HL-60 (cell line): Measurements from ENCODE around the gene GRID2.

Experiments used
- DNase-seq, 2 experiments: peaks; one replicate each; pipeline ENCODE4 v3.0.0-alpha.2; 2010 to 2020; ENCODE audit warnings: low read depth in 1 of 2, low spot score in 1 of 2
- H3K27ac ChIP-seq: fragments of 250-450 bp; sonication (Bioruptor Pico); replicated peaks from 2 replicates; pipeline ENCODE4 v1.5.1; 2020; ENCODE audit warnings: mild to moderate bottlenecking, moderate library complexity
- H3K27me3 ChIP-seq: fragments of 250-450 bp; sonication (Bioruptor Pico); 2 replicates; pipeline ENCODE4 v1.5.1; 2021; ENCODE audit warnings: mild to moderate bottlenecking, moderate library complexity; ENCODE audit not compliant: insufficient read depth, poor library complexity, severe bottlenecking
- H3K4me3 ChIP-seq: replicated peaks from 2 replicates; pipeline ENCODE4 v1.5.1; 2011; ENCODE audit warnings: mild to moderate bottlenecking, control low read depth, low read length; ENCODE audit not compliant: insufficient read depth
- CTCF ChIP-seq: IDR thresholded peaks from one replicate; pipeline ENCODE4 v1.5.1; 2011; ENCODE audit warnings: low read length, control low read depth, inconsistent platforms; ENCODE audit not compliant: insufficient read depth
- GABPA ChIP-seq: IDR thresholded peaks from 2 replicates; pipeline ENCODE4 v1.6.1; 2012; ENCODE audit warnings: low read depth
- POLR2AphosphoS5 ChIP-seq: IDR thresholded peaks from 2 replicates; pipeline ENCODE4 v1.6.1; 2012; ENCODE audit warnings: low read depth
- REST ChIP-seq: IDR thresholded peaks from 2 replicates; pipeline ENCODE4 v1.6.1; 2012; ENCODE audit warnings: low read depth; ENCODE audit not compliant: insufficient replicate concordance
- SPI1 ChIP-seq: IDR thresholded peaks from 2 replicates; pipeline ENCODE4 v1.6.1; 2012; ENCODE audit warnings: low read depth, mild to moderate bottlenecking, borderline replicate concordance

The GRID2 gene

GRCh38 chr4:93267747-93268146, 964.0 kb downstream of the GRID2 start:
- DNase-seq = no peak
- Histone ChIP-seq H3K27me3 (no peaks in the 10 kb centered on the region), H3K4me3 (no peak overlapping the region), H3K27ac (no peak overlapping the region)
- TF ChIP-seq POLR2AphosphoS5 (no peak), SPI1 (no peak), REST (no peak), GABPA (no peak), CTCF (no peak)

GRCh38 chr4:93285346-93285745, 981.6 kb downstream of the GRID2 start:
- DNase-seq = no peak
- H3K27ac ChIP-seq = no peak overlapping the region
- H3K4me3 ChIP-seq = no peak overlapping the region
- TF ChIP-seq REST (no peak), GABPA (no peak), CTCF (no peak), SPI1 (no peak), POLR2AphosphoS5 (no peak)
- no peaks in the 10 kb centered on the region for H3K27me3 ChIP-seq

- no peaks in the 10 kb centered on the region for H3K27me3 ChIP-seq
- H3K27ac ChIP-seq = no peak overlapping the region
- TF ChIP-seq GABPA = no peak
- no peak for TF ChIP-seq REST
- TF ChIP-seq CTCF = no peak
- no peak for TF ChIP-seq POLR2AphosphoS5
- TF ChIP-seq SPI1 = no peak
- no peak for DNase-seq
- no peak overlapping the region for H3K4me3 ChIP-seq
These were observed 985.5 kb downstream of the GRID2 start for GRCh38 chr4:93289241-93289640.
